ENCODE data around the gene PLA2G3. TPM values are rescaled to one million over a fixed set of nuclear protein-coding genes. Genes with fewer than 3 reads are reported as not detected.

The PLA2G3 gene
- total RNA-seq, 1 experiment from 2014 or later, result not detected

DNA sequence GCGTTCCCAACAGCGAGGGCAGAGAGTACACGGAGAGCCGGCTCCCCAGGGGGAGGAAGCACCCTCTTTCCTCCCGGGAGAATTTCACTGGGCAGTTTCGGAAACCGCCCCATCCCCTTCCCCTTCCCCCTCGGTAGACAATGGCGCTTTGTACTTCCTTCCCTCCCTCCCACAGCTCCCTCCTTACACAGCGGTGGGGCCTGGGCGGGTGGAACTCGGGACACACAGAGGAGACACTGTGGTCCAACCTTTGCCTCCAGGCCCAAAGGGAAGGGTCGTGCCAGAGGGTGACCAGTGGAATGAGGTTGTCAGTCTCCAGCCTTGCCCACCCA lies 54.8 kb downstream of the PLA2G3 start:
- intact Hi-C loops (cut with micrococcal nuclease; ENCODE audit: unreplicated experiment), result no loop called here
- CTCF ChIA-PET, result interaction anchor here (0.6 to 1.2 kb wide), 3 partner anchors 116 to 358 kb away, joined by 3 to 8 read pairs (median 4); partner anchors contain the start of genes MORC2 and TUG1
- BruUV-seq (replicated peaks), result no TSS peak
- TF ChIP-seq, protein P1, sequence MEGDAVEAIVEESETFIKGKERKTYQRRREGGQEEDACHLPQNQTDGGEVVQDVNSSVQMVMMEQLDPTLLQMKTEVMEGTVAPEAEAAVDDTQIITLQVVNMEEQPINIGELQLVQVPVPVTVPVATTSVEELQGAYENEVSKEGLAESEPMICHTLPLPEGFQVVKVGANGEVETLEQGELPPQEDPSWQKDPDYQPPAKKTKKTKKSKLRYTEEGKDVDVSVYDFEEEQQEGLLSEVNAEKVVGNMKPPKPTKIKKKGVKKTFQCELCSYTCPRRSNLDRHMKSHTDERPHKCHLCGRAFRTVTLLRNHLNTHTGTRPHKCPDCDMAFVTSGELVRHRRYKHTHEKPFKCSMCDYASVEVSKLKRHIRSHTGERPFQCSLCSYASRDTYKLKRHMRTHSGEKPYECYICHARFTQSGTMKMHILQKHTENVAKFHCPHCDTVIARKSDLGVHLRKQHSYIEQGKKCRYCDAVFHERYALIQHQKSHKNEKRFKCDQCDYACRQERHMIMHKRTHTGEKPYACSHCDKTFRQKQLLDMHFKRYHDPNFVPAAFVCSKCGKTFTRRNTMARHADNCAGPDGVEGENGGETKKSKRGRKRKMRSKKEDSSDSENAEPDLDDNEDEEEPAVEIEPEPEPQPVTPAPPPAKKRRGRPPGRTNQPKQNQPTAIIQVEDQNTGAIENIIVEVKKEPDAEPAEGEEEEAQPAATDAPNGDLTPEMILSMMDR (IDR thresholded peaks at IDR 0.05; ENCODE audit: unreplicated experiment), result no peak
- Mint-ChIP-seq H3K27me3 (ENCODE audit: unreplicated experiment) (no peaks in the 10 kb centered on the region), H3K27ac (ENCODE audit: unreplicated experiment) (peak overlapping the region; percentile 77), H3K4me1 (ENCODE audit: low read depth, unreplicated experiment) (peaks cover 28% of the 10 kb centered on the region), H3K9me3 (ENCODE audit: low read depth, unreplicated experiment) (no peaks in the 10 kb centered on the region), H3K36me3 (ENCODE audit: insufficient read depth, unreplicated experiment) (peaks cover 41% of the 10 kb centered on the region), H3K4me3 (ENCODE audit: low read depth, unreplicated experiment) (peak overlapping the region; percentile 60)
- DNase-seq, result peak; percentile 41

DNA sequence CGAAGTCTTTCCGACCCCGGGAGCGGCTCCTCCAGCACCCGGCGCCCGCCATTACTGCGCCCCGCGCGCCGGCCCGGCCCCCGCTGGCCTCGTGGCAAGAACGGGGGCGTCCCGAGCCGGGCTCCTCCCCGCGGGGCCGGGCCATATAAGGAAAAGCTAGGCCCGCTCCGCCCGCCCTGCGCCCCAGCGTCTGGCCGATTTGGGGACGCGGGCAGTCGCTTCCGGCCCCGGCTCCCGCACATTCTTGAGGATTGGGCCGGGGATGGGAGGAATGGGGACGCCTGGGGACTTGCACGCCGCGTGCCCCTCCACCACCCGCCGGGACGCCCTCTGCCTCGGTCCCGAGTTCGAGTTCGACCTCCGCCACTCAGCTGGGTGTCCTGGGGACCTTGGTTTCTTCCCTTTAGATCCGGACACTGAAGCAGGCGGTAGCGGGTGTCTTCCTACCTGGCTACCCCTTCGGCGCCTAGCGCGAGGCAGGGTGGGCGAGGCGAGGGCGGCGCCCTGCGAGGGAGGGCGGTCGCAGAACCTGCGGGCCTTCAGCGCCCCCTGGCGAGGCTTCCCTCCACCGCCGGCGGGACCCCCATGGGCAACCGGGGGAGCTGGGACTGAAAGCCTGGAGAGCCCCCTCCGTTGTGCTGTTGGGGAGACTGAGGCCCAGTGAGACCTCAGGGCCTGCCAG lies 55.4 kb downstream of the PLA2G3 start:
- H3K27me3 Mint-ChIP-seq (ENCODE audit: unreplicated experiment), result no peaks in the 10 kb centered on the region
- peak; percentile 79 for DNase-seq
- peaks cover 28% of the 10 kb centered on the region for H3K4me1 Mint-ChIP-seq (ENCODE audit: low read depth, unreplicated experiment)
- TF ChIP-seq, protein P1 (IDR thresholded peaks at IDR 0.05; ENCODE audit: unreplicated experiment), result peak; percentile 82
- BruUV-seq (replicated peaks), result no TSS peak
- peaks cover 43% of the 10 kb centered on the region for H3K36me3 Mint-ChIP-seq (ENCODE audit: insufficient read depth, unreplicated experiment)
- H3K27ac Mint-ChIP-seq (ENCODE audit: unreplicated experiment), result peak overlapping the region; percentile 77
- peak overlapping the region; percentile 60 for H3K4me3 Mint-ChIP-seq (ENCODE audit: low read depth, unreplicated experiment)
- intact Hi-C loops (cut with micrococcal nuclease; ENCODE audit: unreplicated experiment), result loop anchor here (5.0 kb wide), 1 partner anchor 118 kb away; the partner anchor contains the start of genes MORC2 and TUG1
- CTCF ChIA-PET, result interaction anchor here (0.7 to 1.2 kb wide), 2 partner anchors 116 to 138 kb away, joined by 3 to 8 read pairs; partner anchors contain the start of genes MORC2 and TUG1
- H3K9me3 Mint-ChIP-seq (ENCODE audit: low read depth, unreplicated experiment), result no peaks in the 10 kb centered on the region

Small RNA genes within 50 kb of the gene (microRNA-seq; reads per million reads assigned to microRNA genes)
- gene MIR3928, result 7.0 reads per million, percentile 25 among the genes with 10 or more reads in this experiment

Other genes with a start within 250 kb of the PLA2G3 start
- 37.0 and 38.8 TPM in 2 replicates for gene MORC2, start 171.7 kb downstream of the PLA2G3 start, total RNA-seq (2022)
- gene TUG1, start 171.2 kb downstream of the PLA2G3 start, total RNA-seq (2022), result 122 and 125 TPM in 2 replicates
- gene SMTN, start 59.2 kb downstream of the PLA2G3 start, total RNA-seq (2022), result 59.7 and 61.0 TPM in 2 replicates
- 2.5 TPM in 1 of 2 replicates, not detected in the other for gene SELENOM, start 32.9 kb downstream of the PLA2G3 start, total RNA-seq (2022)
- 4.1 and 4.2 TPM in 2 replicates for gene INPP5J, start 17.5 kb downstream of the PLA2G3 start, total RNA-seq (2022)
- gene RNF185, start 19.7 kb upstream of the PLA2G3 start, total RNA-seq (2022), result 19.5 and 20.2 TPM in 2 replicates
- 59.9 and 60.7 TPM in 2 replicates for gene LIMK2, start 71.8 kb upstream of the PLA2G3 start, total RNA-seq (2022)
- gene PIK3IP1, start 152.0 kb upstream of the PLA2G3 start, total RNA-seq (2022), result 6.2 and 7.5 TPM in 2 replicates
- 35.0 and 35.5 TPM in 2 replicates for gene PATZ1, start 205.8 kb upstream of the PLA2G3 start, total RNA-seq (2022)

Data from Calu3 (cell line).